GM18511 (cell line): Measurements from ENCODE around the gene LTF.
"Not testable (repeated sequence)": the region's sequence is repeated elsewhere in the genome, so short reads cannot be mapped to it uniquely, and the experiment has no call there.

Experiments used
- ATAC-seq: cut with Tn5 transposase; IDR thresholded peaks from one replicate; pipeline ENCODE4 v1.9.1; 2021; ENCODE audit warnings: mild to moderate bottlenecking, moderate library complexity; ENCODE audit not compliant: unreplicated experiment

LTF gene

DNA sequence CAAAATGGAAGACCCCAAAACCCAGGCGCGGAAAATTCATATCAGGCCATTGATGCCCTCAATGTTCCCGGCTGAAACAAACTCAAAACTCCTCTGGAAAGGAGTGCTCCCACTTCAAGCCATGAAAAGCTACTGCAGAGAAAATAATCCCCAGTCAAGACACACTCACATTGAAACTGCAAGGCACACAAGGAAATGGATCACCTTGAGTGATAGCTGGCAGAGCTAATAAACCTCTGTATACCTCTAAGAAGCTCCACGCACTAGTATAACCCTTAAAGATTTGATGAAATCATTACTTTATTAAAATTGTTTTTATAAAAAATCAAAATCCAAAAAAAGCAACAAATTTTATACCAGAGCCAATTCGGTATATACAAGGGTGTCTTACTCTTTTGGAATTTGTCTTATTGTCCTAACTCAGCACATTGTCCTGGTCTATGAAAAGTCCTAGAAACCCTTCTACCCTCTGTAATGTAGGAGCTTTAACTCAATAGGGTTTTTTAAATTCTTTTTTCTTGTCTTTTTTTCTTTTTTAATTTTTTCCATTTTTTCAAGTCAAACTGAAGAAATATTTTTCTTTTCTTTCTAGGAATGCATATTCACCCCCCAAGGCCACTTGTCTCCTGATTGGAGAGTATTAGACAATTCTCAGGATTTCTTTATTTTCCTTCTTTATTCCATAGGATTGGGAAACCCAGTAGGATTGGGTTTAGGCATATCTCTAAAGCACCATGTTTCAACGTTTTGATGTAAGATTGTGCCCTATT is 66.3 kb downstream of the LTF start:
- ATAC-seq: no peak

DNA sequence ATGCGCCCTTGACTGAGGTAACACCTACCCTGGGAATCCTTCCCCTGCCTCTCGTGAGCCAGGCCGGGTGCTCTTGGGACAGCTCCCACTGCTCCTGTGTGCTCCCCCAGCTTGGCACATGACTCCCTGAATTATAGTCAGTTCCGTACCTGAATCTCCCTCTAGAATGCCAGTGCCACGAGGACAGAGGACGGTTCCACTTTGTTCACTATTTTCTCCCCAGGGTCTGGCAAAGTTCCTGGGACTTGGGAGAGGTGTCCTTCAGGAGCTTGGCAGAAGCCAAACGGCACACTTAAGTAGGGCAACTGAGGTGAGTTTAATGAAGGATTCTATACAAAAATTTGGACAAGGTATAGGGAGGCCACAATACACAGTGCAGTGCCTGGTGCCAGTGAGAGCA is 67.6 kb downstream of the LTF start:
- ATAC-seq: no peak

DNA sequence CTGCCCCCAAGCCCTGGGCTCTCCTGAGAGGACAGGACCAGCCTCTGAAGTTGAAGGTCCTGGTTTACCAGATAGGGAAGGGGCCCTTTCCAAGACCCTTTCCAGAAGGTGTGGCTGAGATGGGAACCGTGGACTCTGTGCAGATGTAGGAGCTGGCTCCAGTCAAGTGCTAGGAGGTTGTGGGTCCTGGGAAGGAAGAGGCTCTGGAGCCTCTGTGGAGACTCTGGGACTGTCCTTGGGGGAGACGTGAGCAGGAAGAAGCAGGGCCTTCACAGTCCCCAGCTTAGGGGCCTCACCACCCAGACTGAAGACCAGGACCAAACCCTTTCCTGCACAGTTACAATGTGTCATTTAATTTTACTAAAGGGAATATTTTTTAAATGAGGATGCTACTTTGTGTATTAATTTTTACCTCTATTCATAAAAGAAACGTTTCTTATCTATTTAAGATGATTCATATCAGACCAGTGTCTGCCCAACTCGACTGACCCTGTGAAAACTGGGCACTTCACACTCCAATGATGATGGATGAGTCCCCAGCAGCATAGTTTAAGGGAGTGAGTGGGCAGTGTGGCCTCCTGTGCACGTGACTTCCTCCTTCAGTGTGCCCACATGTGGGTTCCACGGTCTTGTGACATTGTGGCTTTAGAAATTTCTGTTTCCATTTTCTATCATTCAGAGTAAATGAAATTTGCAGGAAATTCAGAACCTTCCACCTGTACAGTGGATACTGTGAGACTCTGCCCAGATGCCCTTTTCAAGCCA is 68.8 kb downstream of the LTF start:
- ATAC-seq: no peak

DNA sequence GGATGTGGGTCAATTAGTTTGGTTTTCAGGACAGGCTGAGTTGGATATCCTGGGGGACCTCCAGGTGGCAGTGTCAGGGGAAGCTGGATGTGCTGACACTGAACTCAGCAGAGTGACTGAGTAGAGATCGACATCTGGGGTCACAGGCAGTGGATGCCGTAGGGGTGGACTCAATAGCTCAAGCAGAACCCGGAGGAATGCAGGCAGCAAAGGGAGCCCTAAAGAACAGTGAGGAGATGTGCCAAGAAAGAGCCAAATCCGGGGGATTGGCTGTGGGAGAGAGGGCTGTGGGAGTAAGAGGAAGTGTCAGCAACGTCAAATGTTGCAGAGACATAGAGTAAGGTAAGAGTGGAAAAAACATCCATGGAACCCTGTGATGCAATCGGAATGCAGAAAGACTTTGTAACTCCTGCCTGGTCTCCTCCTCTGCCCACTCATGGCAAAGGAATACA is 69.5 kb downstream of the LTF start:
- ATAC-seq: no peak

DNA sequence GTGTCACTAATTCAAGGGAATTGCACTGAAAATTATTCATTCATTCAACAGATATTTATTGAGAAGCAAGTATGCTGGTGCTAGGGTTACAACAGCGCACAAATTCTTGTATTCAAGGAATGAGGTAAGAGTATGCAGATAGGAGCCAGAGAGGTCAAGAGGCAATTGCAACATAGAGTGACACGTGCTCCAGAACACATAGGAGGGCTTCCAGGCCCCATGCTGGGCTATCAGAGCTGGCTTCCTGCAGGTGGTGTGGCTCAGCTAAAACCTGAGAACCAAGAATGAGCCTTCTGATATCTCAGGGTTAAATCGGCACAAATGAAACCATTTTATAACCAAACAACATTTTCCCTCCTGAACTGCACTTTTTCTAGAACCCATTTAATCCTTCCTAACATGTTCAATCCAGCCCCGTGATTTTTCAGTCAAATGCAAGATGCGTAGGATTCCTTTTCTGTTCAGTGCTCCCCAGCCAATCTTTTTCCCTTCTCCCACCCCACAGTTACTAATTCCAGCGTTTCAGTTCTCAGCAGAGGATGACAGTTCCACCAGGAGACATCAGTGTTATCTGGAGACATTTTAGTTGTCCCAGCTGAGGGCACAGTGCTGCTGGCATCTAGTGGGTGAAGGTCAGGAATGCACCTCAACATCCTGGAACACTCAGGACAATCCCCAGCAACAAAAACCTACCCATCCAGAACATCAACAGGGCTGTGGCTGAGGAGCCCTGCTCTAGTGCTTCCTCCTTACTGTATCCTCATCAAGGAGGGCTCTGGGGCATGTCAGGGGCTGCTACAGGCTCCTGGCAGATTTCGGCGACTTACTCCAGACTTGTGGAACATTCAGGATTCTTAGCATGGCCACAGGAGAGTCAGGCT is 70.9 kb downstream of the LTF start:
- ATAC-seq: no peak

DNA sequence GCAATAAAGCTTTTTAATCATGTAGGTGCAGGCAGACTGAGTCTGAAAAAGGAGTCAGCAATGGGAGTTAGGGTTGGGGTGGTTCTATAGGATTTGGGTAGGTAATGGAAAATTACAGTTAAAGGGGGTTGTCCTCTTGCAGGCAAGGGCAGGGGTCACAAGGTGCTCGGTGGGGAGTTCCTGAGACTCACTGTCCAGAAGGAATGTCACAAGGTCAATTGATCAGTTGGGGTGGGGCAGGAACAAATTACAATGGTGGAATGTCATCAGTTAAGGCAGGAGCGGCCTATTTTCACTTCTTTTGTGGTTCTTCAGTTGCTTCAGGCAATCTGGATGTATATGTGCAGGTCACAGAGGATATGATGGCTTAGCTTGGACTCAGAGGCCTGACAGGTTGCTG is 71.7 kb downstream of the LTF start:
- ATAC-seq: no peak

GRCh38 chr3:46391526-46391925 is 73.2 kb downstream of the LTF start:
- not testable (repeated sequence) for ATAC-seq

- ATAC-seq: no peak
These were observed 75.4 kb downstream of the LTF start for GRCh38 chr3:46389306-46389705.

DNA sequence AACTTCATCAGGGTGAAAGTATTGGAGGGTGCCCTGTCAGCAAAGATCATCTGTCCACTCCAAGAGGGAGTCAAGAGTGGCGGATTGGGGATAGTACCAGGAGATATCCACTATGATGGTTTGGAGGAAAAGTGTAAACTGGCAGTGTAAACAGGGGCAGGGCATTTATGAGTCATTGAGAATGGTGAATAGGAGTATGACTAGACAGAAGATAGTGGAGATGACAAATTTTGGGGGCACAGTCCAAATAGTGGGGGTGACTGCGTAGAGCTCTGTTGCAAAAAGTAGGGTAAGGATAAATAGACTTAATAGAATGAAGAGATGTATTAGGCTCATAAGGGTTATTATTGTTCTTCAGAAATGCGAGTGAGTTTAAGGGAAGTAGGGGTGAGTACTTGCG is 75.9 kb downstream of the LTF start:
- ATAC-seq: not testable (repeated sequence)

DNA sequence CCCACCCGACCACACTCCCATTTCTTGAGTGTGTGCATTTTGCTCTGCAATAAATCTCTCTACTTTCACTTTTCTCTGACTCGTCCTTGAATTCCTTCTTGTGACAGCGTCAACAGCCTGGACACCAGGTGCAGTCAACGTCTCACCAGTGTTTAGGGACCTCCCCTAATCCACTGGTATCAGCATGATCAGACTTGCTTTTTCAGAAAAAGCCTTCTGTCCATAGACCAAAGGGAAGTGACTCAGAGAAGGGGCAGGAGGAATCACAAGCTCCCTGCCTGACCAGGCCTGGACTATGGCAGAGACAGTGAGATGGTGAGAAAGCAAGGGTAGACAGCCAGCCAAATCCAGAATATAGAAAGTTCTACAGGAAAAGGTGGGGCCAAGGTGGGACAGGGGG is 78.5 kb downstream of the LTF start:
- no peak for ATAC-seq
